GM12801 (cell line): ENCODE measurements around the gene HOXD12.

ENCODE experiments used
- TF ChIP-seq, protein P1 (sequence below): IDR thresholded peaks from one replicate; pipeline ENCODE4 v1.5.1; 2011; ENCODE audit warnings: control low read depth; ENCODE audit not compliant: insufficient read length; ENCODE audit errors: extremely low read depth

HOXD12 gene

DNA sequence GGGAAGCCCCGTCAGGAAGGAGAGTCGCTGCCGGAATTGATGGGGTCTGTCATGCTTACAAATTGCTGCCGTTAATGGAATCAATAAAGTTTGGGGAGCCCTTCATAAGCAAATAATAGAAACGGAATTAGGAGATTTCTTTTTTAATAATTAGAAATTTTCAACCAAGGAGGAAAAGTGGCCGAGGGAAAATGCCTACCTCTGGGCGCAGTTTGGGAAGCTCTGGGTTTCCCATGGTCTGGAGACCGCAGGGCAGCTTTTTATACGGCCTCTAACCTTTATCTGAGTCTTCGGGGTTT lies 17.1 kb upstream of the HOXD12 start:
- TF ChIP-seq, protein P1, sequence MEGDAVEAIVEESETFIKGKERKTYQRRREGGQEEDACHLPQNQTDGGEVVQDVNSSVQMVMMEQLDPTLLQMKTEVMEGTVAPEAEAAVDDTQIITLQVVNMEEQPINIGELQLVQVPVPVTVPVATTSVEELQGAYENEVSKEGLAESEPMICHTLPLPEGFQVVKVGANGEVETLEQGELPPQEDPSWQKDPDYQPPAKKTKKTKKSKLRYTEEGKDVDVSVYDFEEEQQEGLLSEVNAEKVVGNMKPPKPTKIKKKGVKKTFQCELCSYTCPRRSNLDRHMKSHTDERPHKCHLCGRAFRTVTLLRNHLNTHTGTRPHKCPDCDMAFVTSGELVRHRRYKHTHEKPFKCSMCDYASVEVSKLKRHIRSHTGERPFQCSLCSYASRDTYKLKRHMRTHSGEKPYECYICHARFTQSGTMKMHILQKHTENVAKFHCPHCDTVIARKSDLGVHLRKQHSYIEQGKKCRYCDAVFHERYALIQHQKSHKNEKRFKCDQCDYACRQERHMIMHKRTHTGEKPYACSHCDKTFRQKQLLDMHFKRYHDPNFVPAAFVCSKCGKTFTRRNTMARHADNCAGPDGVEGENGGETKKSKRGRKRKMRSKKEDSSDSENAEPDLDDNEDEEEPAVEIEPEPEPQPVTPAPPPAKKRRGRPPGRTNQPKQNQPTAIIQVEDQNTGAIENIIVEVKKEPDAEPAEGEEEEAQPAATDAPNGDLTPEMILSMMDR: no peak

DNA sequence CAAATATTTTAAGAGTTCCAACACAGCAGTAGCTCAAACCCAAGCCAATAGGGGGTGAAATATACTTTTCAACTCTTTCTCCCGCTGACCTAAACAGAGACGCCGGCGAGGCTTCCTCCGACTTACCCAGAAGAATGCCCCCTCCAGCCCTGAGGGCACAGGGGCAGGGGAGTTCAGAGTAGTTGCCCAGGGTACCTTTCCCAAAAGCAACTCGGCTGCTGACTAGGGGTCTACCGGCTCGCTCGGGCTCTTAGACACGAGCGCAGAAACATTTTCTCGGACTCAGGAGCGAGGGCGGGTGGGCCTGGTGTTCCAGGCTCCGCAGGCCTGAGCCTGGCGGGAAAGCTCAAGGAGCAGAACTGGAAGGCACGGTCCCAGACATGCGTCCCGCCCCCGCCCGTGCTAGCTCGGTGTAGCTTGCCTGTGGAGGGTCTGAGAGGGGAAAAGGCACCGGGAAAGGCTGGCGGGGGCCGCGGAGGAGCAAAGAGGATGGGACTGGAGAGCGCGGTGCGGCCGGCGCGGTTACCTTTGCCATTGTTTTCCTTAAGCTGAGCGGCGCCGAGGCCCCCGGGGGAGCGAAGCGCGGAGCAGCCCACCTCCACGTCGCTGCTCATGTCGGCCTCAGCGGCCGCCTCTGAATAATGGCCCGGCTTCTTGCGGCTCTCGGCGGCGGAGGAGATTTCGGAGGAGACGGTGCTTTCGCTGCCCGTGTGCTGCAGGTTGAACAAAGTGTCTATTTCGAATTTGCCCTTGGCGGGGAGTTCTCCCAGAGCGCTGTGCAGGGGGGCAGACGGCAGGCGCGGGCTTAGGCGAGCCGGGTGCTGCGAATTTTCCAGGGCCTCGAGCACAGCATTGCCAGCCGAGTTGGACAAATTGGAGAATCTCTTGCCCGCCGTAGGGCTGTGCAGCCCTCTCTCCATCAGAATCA lies 16.5 kb upstream of the HOXD12 start:
- TF ChIP-seq, protein P1: no peak

DNA sequence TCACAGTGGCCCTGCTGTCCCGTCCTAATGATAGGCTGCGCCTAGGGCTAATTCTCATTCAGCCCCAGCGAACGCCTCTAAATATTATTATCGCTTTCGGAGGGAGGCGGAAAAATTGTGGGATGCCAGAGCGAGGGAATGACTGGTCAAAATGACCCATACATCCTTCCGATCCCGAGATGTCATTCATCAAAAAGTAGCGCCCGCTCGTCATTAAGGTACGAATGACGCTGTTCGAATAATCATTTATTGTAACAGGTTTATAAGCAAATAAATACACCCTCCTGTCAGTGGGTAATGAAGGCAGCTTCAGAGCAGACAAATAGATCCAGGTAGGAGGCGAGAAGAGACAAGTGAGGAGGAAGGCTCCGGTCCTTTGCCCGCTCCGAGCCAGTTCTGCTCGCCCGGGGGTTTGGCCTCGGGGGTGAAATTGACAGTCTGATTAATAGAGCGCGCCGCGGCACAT lies 15.8 kb upstream of the HOXD12 start, which contains the start of gene EVX2:
Gene EVX2, minus strand, starts transcription at position 167 of the 466 bp plus-strand sequence. CDS start 186 bp downstream, outside the sequence.
- TF ChIP-seq, protein P1: no peak

DNA sequence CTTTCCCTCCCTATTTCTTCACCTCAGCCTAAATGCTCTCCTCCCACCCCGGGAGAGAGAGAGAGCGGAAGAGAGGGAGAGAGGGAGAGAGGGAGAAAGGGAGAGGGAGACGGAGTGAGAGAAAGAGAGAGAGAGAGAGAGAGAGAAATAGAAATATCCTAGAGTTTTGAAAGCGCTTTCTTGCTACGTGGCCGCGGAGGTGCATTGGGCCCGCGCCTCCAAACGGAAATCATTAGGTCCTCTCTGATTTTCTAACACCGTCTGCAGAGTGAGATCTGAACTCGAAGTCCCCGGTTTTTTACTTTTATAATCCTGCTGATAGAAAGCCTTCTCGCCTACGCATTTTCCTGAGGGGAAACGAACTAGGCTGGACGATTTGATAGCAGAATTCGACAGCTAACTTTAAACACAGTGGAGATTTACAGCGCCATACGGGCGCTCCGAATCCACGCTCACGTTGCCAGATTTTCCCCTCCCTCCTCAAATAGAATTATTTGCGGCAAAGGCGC lies 14.9 kb upstream of the HOXD12 start:
- TF ChIP-seq, protein P1: no peak

DNA sequence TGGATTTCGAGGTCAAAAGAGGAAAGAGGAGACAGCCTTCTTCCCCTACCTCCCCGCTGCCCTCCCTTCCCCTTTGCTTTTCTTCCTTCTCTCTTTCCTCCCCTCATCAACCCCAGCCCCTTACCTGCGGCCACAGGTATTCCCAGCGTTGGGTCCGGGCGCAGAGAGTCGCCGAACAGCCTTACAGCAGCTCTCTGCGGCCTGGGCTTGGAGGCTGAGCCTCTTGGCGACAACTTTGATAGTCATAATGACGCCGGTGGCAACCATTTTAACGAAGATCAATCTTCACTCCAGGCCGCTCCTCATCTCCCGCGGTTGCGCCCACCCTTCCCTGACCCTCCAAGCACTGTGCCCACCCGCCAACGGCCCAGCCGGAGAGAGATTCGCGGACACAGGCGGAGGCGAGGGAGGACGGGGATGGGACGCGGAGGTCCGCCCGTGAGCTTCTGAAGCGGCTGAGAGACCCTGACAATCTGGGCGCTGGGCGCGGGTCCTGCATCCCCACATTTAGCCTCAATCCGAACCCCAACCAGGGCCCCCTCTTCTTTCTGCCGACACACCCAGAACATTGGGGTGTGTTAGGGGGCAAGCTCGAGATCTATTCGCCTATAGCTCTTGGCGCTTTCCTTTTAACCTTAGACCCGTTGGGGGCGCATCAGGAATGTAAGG lies 14.3 kb upstream of the HOXD12 start:
- TF ChIP-seq, protein P1: no peak

DNA sequence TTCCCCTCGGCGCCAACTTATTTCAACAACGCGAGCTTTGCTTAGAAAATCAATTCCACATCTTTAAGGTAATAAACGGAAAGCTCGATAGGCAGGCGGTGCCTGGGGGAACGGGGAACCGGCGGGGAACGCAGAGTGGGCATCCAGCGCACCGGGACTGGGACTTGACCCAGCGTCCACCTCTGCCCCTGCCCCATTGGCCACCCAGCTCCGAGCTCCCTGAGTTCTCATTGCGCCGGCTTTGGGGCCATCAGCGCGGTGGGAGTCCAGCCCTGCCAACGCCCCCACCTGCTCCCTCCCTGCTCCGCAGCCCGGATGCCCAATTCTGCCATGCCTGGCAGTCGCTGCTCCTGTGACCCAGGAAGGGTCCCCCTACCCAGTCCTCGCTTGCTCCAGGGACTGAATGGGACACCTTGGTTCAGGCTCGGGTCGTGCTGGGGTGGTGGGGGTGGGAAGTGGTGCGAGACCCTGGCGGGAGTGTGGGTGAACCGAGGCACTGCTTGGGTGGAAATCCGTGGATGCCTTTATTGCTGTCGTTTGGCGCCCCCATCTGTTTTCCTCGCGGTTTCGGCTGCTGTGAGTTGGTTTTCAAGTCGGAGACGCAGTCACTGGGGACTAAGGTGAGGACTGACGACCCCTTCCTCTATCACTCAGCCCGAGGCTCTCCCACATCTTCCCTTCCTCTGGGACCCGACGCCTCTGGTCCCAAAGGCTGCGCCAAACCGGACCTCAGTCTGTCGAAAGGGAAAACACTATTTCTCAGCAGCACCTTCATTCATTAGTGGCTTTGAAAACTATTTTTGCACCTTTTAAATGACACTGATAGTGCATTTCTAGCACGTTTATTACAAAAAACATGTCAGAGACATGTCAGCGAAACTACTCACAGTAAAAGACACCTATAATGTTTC lies 13.5 kb upstream of the HOXD12 start:
- TF ChIP-seq, protein P1: no peak
